D721Med (cell line): ENCODE results near the gene LPA.
"Not testable (repeated sequence)": the region's sequence is repeated elsewhere in the genome, so short reads cannot be mapped to it uniquely, and the experiment has no call there.

Experiments used
- DNase-seq: peaks from one replicate; pipeline ENCODE4 v3.0.0; 2011; ENCODE audit warnings: low spot score; ENCODE audit not compliant: insufficient read length
- FAIRE-seq: peaks from 2 replicates; lab custom pipeline; 2011; peaks lifted over from hg19 to GRCh38; lab: Jason Lieb, UNC
- CTCF ChIP-seq: IDR thresholded peaks from 2 replicates; pipeline ENCODE4 v1.5.1; 2012; ENCODE audit warnings: mild to moderate bottlenecking, control low read depth; ENCODE audit not compliant: insufficient read depth; ENCODE audit errors: missing control alignments

LPA gene

DNA sequence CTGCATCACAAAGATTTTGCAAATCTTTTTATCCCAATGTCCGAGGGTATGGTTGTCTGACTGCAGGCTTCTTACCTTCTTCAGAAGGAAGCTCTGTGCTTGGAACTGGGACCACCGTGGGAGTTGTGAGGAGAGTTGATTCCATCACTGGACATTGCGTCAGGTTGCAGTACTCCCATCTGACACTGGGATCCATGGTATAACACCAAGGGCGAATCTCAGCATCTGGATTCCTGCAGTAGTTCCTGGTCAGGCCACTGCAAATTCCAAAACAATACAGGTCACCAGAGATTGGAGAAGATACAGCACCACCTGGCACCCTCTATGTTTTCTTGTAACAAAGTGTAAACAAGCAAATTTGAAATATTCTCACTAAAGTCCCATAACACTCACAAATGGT, 77.7 kb downstream of the LPA start:
- no peak for FAIRE-seq
- no peak for TF ChIP-seq CTCF
- no peak for DNase-seq

- no peak for TF ChIP-seq CTCF
- FAIRE-seq (no peak), DNase-seq (no peak)
Observed at GRCh38 chr6:160583794-160584193, 80.3 kb downstream of the LPA start.

- FAIRE-seq, result no peak
- DNase-seq, result no peak
- TF ChIP-seq CTCF, result no peak
Observed at GRCh38 chr6:160581406-160581805, 82.7 kb downstream of the LPA start.

- FAIRE-seq, DNase-seq: not testable (repeated sequence)
Observed at GRCh38 chr6:160578515-160578914, 85.6 kb downstream of the LPA start.

DNA sequence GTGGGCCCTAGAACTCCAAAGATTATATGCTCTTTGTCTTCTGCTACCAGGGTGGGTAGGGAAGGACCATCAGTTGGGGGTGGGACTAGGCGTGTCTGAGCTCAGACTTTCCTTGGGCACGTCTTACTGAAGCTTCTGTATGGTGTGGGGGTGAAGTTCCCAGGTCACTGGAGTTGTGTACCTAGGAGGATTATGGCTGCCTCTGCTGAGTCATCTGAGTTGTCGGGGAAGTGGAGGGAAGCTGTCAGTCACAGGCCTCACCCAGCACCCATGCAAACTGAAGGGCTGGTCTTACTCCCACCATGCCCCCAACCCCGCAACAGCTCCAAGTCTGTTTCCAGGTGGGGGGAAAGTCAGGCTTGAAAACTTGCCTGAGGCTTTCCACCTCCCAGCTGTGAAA, 90.1 kb downstream of the LPA start:
- no peak for TF ChIP-seq CTCF
- DNase-seq (no peak), FAIRE-seq (no peak)

- not testable (repeated sequence) for FAIRE-seq
Observed at GRCh38 chr6:160571201-160571600, 92.9 kb downstream of the LPA start.

DNA sequence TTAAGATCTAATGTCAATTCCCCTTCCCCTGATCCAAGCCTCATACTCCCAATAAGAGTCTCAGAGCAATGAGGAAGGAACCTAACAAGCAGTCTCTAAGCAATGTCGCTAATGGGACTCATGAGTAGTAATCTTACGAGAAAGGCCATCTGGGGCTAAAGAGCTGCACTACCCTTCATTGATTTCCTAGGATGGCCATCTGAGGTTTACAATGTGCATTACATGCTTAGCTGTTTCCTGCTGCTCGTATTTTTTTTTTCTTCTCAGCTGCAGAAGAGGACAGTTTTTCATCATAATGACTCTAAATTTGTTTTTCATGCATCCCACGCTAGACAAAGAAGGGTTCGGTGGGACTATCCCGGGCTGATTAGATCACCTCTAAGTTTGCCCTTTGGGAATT, 119.3 kb downstream of the LPA start:
- FAIRE-seq (no peak), DNase-seq (no peak)
- no peak for TF ChIP-seq CTCF

More at GRCh38 chr6:160571201-160571600, 92.9 kb downstream of the LPA start:
- DNase-seq, result not testable (repeated sequence)

DNA sequence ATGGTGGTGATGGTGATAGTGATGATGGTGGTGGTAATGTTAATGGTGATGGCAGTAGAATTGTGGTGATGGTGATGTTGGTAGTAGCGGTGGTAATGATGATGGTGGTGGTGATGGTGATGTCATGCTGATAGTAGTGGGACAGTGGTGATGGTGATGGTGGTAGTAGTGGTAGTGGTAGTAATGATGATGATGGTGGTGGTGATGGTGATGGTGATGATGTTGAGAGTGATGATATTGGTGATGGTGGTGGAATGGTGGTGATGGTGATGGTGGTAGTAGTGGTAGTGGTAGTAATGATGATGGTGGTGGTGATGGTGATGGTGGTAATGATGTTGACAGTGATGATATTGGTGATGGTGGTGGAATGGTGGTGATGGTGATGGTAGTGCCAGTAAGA, 128.8 kb downstream of the LPA start:
- no peak for TF ChIP-seq CTCF
- FAIRE-seq, result no peak
- DNase-seq, result no peak
